Stimulated activated CD4-positive, alpha-beta T cell treated with anti-CD3 and anti-CD28 coated beads, TNF-alpha, amount 100 ng/mL, for 48 hours (primary cell): Measurements from ENCODE around the gene LMNTD1.

Experiments
- DNase-seq, 3 donors: peaks; one replicate each; pipeline ENCODE4 v3.0.0-alpha.2; 2020; ENCODE audit warnings: low read depth in 3 of 3

Gene LMNTD1

DNA sequence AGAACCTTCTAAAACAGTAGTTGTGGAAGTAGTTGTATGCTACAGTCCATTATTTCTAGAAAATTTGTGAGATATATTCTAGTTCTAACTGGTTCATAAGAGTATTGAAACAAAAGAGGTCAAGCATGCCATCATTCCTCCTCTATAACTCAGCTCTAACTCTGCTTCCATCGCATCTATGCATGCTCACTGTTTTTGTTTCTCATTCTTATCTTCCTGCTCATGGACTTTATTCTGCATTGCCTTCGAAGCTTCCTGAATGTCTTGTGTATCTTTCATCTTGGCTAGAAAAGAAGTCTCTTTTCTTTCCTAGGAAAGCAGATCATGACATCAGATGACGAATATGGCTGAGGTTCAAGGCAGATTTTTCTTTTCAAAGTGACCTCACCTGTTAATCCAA, 402 bp downstream of the LMNTD1 start:
- no peak for DNase-seq

DNA sequence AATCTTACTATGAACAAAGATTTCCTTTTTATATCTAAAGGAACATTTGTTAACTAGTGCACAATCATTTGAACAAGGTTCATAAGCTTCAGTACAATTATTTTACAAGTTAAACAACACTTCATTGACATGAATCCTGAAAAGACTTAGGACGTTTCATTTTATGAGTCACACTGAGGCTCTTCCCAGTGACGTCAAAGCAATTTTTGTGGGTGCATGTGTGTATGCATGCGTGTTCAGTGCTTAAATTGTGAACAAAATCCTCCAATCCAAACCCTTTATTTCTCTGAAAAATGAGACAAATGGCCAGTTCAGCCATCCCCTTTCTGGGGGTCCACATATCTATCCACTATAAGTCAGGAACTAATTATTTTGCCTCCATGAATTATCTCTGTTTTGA, 2.9 kb downstream of the LMNTD1 start:
- no peak for DNase-seq

DNA sequence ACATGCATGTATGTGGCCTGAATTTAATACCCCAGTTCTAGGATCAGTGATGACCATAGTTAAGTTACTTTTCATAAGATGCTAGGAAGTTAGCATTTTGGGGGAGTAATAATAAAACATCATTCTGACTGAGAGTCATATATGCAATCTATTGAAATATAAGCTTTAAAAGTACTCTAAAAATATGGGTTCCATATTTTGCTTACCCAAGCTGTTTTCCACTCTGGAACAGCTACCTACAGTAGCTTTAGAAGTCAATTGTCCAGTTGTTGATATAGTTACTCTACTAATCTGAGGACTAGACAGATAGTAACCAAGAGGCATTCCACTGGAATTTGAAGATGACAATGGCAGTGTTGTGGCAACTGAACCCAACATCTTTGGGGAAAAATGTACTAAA, 4.0 kb downstream of the LMNTD1 start:
- DNase-seq, result no peak

DNA sequence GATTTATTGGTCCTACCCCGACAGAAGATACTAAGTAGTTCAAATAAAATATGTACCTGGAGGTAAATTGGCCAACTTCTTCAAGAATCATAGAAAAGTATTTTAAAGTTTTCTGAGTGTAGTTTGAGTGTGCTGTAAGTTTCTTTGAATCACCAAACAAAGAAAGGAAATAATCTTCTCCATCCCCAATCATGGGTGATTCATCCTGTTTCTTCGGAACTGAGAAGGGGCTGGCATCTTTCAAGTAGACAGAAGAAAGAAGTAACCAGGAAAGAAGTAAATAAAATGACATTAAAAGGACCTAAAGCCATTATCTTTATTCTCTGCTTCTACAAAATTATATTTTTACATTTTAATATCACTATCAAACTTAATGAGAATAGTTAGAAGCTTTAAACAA, 6.8 kb downstream of the LMNTD1 start:
- DNase-seq, result no peak

DNA sequence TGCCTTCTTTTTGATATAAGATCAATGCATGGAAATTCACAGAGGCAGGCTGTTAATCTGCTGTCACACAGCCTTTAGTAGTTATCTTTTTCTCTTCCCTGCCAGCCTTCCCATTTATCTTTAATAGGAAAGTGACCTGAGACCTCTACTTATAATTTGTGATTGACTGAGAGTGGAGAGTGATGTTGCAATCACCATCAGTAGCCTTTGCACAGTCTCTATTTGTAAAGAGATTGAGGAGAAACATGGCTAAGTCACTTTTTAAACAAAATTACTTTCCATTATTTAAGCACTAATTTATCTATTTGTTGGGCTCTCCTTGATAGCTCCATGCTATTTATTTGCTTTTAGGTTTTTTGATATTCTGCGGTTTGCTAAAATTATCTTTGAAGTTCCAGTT, 19.9 kb downstream of the LMNTD1 start:
- no peak for DNase-seq

DNA sequence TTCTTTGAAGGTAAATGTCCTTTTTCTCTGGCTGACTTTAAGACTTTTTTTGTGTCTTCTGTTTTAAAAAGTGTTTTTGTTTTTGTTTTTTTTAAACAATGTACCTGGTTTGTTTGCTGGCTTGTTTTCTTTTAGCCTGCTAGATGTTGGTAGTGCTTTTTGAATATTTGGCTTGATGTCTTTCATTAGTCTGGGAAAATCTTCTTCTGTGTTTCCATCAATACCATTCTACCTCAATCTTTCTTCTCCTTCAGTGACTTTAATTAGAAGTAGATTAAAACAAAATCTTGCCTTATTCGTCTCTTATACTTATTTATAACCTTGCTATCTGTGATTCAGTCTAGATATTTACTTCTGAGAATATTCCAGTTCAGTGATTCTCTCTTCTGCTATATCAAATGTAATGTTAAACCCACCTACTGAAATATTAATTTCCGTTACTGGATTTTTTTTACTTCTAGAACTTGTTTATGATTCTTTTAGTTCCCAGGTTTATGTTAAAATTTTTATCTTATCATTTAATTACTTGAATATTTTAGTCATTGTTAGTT, 21.5 kb downstream of the LMNTD1 start:
- DNase-seq, result no peak

DNA sequence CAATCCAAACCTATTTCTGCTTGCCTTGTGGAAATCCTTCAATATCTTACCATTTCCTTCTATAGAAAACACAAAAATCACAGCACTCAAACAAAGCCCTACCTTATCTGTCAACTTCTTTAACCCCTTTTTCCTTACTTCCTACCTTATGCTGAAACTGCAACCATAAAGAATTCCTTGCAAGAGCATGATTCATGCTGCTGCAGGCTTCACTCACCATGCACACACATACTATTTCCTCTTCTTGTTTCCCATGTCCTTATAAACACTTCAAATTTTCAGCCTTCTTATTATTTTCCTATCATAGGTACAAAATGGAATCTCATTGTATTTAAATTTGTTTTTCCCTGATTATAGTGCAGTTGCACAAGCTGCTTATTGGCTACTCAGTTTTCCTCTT, 23.3 kb downstream of the LMNTD1 start:
- DNase-seq, result no peak

DNA sequence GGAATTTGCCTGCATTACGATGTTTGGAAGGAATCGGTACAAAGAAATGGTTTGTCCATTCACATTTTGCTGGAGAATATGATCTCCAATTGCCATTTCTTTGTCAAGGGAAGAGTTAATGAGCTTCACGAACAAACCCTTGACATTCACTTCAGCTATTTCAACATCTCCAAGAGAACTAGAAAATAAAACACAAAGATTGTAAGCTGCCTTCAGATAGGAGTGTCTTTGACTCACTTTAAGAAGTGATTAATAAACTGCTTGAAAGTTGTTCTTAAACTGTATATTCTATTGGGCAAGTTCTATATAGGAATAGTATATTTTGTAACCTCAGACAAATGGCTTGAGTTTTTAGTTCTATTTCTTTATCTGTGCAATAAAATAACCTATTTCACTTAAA, 26.3 kb downstream of the LMNTD1 start:
- no peak for DNase-seq

DNA sequence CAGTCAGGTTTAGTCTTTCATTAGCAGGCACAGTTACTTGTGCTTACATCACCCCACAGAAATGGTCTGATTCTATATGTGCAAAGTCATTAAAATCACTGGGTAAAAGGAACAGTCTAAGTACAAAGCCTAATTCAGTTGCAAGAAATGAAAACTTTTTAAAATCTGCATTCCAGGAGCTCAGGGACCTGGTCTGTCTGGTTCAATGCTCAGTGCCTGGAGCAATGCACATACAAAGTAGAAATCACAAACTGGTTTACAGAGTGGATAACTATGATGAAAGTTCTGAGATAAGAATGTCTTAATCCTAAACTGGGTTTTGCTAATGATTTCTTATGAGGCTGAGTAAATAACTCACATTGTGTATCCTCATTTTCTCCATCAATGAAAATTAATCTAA, 28.7 kb downstream of the LMNTD1 start:
- no peak for DNase-seq

DNA sequence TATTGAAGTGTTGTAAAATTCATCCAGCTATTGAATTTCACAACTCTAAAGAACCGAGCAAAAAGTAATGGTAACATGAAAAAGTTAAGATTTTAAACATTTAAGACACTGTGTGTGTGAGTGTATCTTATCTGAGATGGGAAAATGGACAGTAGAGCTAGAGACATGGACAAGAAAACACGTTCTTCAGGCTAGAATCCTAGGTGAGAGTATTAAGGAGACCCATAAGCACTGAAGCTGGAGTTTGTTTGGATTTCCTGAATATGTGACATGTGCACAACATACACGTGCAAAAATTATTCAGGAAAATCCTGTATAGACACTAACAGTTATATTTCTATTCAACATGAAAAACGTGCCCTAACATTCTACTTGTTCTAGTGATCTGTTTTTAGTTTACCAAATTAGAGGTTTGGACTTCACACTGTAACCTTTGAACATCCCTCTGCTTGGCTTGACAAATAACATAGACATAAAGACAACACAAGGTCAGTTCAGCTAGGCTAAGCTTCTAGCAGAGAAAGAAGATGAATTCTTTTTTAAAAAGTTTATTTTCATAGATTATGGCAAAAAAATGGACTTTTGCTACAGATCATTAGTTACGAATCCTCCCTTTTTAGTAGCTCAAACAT, 31.3 kb downstream of the LMNTD1 start:
- DNase-seq, result no peak

DNA sequence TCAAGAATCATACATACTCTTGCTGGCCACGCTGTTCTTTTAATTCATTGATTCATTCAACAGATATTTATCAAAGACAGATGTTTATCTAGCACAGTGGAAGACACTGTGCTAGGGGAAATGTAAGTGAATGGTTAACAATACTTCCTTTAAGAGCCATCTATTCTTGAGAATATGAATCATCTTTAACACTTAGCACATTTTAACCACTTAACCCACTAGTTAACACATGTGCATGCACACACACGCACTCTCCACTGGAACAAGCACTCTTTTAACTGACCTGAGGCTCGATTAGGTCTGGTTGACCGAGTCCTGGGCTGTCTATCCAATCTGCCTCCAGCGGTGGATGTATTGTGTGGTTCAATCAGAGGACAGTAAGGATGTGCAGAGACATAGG, 34.6 kb downstream of the LMNTD1 start:
- DNase-seq, result no peak

DNA sequence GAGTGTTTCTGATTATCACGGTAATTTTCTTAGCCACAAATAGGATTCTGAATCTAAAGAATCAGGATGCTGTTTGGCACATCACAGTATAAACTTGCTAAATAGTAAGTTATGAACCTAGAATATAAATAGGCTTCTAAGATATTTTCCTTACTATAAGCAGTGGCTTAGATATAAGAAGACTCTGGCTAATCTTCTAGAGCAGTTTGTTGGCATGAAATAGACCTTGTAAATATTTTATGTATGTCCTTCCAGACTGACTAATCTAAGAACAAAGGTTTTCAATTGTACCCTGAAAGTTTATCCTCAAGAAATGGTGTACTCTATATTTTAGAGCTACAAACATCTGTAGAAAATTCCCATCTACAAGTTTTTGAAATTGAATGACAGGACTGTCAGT, 48.3 kb downstream of the LMNTD1 start:
- no peak for DNase-seq

DNA sequence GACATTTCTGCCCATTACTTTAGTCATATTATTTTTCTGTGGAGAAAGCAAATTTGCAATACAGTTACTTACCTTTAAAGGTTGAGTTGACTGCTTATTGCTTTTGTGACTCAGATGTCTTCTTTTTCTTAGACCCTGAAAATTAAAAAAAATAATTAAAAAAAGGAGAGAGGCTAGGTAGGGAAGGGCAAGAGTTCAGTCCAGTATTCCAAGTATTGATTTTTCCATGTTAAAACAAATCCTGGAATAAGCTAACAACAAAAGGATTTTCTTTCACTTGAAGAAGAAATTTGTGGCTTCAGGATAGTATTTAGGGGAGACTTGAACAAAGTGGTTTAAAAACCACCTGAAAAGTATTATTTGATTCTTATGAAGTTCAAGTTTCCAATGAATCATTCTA, 49.4 kb downstream of the LMNTD1 start:
- no peak for DNase-seq

DNA sequence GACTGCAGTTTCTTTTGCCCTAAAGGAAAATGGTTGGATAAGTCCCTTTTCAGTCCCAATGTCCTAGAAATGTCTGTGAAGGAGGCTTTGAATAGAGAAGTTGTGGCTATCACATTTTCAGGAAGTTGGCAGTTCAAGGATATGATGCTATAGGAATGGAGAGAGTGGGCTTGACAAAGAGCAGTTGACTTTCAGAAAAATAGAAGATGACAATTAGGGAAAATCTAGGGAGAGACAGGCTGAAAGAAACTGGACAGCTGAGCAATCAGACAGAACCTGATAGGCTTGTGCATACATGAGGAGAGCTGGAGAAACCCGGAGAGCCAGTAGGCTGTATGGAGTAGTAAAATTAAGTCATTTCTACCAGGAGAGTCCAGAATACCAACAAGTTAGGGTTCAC, 50.5 kb downstream of the LMNTD1 start:
- no peak for DNase-seq

DNA sequence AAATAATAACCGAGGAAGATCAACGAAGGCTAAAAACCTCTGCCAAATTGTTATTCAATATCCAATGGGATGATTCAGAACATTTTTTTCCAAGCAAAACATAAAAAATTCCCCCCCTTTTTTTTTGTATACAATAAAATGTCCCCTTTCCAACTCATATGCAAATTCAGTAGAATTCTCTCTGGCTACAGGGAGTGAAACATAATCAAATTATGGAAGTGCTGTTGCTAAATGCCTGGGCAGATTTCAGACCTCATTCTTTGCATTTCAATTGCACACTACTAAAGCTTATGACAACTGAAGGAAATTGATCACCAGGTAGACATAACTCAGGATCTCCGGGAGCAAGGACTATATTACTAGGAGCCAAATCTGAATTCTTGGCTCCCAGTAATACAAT, 51.0 kb downstream of the LMNTD1 start:
- no peak for DNase-seq

DNA sequence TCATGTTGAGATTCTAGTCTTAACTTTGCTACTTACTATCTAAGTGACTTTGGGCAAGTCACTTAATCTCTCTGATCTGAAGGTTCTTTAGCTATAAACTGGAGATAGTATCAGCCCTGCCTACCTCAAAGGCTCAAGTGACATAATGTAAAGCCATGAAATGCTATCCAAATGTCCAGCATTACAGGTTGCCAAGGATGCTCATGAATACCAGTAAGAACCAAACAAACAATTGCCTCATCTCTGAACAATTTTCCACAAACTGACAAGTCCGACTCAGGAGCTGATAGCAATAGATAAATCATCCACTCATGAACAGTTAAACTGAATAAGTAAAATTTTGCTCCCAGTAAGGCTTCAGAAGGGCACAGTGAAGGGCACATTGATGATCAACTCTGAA, 51.5 kb downstream of the LMNTD1 start:
- DNase-seq, result no peak

DNA sequence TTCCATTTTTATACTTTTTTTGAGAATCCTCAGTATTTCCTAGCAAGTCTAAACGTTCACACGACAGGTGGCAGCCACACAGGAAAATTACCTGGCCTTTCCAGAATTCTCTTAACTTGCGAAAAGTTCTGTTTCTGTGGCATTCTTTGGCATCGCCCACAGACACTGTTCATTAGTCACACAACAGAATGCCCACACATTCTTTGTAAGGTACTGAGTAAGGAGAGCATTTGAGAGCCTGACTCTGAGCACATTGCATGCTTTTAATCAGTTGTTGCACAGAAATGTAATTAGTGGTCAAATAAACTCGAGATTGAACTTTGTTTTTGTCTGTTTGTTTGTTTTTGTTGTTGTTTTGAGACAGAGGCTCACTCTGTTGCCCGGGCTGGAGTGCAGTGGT, 52.4 kb downstream of the LMNTD1 start:
- DNase-seq, result no peak

DNA sequence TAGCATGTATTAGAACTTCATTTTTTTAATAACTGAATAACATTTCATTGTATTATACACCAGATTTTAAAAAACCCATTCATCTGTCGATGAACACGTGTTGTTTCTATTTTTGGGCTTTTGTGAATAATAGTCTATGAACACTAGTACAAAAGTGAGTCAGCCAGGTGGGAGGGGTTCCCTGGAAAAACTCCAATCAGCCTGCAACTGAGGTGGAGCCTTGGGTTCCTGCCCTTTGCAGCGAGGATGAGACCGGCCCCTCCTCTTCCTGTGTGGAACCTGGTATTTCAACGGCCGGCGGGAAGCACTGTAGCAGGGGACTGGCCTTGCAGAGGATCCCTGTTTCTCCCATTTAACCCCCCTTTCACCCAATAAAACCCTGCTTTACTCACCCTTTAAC, 56.1 kb downstream of the LMNTD1 start:
- DNase-seq, result no peak

DNA sequence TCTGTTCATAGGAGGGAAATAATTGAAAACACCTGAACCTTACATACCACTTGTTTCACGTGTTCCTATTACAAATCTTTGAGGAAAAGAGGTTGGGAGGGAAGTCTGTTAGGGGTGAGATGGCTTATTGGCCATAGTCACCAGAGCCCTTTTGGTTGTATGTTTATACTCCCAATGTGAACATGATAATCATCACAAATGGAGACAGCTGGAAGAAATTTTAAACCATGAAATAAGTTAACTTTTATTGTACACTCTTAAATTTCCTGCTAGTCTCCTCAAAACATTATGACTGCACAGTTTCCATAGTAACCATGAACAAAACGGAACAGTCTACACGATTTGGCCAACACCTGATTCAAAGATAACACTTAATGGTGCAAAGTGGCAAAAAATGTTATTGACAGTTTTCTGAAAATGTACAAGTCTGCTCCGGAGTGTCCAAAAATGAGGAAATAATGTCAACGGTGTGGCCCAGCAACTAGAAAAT, 56.9 kb downstream of the LMNTD1 start:
- DNase-seq, result no peak

DNA sequence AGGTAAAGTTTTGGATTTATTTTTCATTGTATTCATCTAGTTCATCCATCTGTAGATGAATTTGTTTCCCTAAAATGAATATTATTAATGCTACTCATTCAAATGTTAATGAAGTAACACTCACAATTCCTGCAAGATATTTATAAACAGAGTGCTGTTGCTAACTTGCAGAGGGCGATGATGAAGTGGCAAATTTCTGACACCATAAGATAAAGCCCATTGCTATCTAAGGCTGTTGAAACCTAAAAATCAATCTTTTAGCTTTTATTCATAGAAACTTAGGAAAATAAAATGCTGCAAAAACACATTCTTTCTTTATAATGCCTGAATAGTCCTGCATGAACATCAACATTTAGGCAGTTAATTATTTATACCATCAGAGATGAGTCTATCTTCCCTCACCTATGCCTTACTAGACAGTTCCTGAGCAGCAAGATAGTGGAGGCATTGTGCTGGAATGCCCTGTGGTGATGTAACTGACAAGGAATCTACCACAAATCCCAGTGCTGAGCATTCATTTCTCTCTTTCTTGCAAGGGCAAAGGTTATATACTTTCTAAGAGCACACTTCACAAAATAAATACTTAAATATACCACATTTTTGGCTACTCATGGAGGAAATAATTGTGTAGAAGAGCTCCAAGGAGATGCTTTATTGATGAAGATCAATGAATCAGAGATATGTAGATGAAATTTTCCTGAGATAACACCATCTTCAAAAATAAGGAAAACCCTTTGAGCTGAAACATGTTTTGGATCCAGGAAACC, 57.6 kb downstream of the LMNTD1 start:
- DNase-seq, result no peak

DNA sequence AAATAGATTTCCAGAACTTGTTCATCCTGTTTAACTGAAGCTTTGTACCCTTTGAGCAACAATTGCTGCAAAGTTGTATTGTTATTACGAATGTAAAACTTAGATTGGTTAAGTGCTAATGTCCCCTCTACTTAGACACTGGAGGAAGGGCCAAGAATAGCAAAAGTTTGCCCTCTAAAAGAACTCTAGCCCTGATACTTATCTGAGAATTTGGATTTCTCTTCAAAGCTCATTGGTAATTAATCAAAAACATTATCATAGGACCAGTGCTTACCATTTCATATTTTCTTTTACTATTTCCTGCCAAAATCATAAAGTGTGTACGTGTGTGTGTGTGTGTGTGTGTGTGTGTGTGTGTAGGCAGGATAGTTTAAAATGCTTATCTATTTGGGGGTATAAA, 58.2 kb downstream of the LMNTD1 start:
- DNase-seq, result no peak

DNA sequence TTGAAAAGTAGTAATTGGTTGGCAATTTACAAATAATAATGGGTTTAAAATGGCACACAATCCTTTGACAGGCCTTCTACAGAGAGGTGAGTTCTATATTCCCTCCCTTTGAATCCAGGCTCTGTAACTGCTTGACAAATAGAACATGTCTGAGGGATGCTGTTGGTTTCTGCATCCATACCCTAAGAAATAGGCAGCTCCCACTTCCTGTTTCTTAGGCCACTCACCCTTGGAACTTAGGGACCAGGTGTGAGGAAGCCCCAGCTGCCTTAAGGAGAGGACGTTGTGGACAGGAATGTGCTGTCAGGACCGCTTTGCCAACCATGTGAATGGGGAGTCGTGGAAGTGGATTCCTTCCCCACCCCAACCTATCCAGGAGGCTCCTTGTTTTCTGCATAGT, 59.4 kb downstream of the LMNTD1 start:
- DNase-seq, result no peak
